IMR-90 (cell line): ENCODE results near the gene AAGAB. TPM values are rescaled to one million over a fixed set of nuclear protein-coding genes. Genes with fewer than 3 reads are reported as not detected.

Source experiments
- ATAC-seq: fragments of 200-7000 bp; cut with Tn5 transposase; 2 replicates; pipeline ENCODE4 v1.9.1; 2020; ENCODE audit warnings: low read depth, mild to moderate bottlenecking, moderate library complexity
- BruUV-seq: library from RNA; stranded (reverse); fragments of 400-500 nt; replicated peaks from 2 replicates; lab custom pipeline; 2021; lab: Mats Ljungman, UMichigan
- CTCF ChIA-PET: fragments of 300-600 bp; formaldehyde crosslinking; extraction: SDS; loops from one replicate; lab custom pipeline; 2021; ENCODE audit warnings: antibody characterized with exemption; lab: Yijun Ruan, JAX
- POLR2A ChIA-PET: fragments of 300-600 bp; sonication (Branson Sonifier 250); formaldehyde crosslinking; loops from one replicate; lab custom pipeline; 2022; ENCODE audit warnings: antibody characterized with exemption; ENCODE audit not compliant: unreplicated experiment; lab: Charles Lee
- DNase-seq: peaks from one replicate; pipeline ENCODE4 v3.0.0; 2013
- H2AFZ ChIP-seq: replicated peaks from 2 replicates; pipeline ENCODE3; 2013; ENCODE audit warnings: low read length, mild to moderate bottlenecking; ENCODE audit not compliant: poor library complexity
- H2AK5ac ChIP-seq: 2 replicates; pipeline ENCODE4 v1.6.1; 2013; ENCODE audit warnings: low read depth, low read length, inconsistent platforms
- H2AK9ac ChIP-seq: replicated peaks from 2 replicates; pipeline ENCODE3; 2013; ENCODE audit warnings: mild to moderate bottlenecking, low read depth, low read length, moderate library complexity; ENCODE audit not compliant: poor library complexity
- H2BK120ac ChIP-seq: 2 replicates; pipeline ENCODE4 v1.6.1; 2013; ENCODE audit warnings: low read depth, low read length, inconsistent platforms
- H2BK15ac ChIP-seq: 3 replicates; pipeline ENCODE4 v1.6.1; 2013; ENCODE audit warnings: low read depth, low read length, inconsistent platforms
- H2BK20ac ChIP-seq: 2 replicates; pipeline ENCODE4 v1.6.1; 2013; ENCODE audit warnings: low read depth, mild to moderate bottlenecking, inconsistent platforms, low read length, moderate library complexity
- H2BK5ac ChIP-seq: 2 replicates; pipeline ENCODE4 v1.6.1; 2013; ENCODE audit warnings: mild to moderate bottlenecking, low read depth, low read length, inconsistent platforms; ENCODE audit not compliant: poor library complexity, severe bottlenecking
- H3K14ac ChIP-seq: replicated peaks from 2 replicates; pipeline ENCODE4 v1.6.1; 2013; ENCODE audit warnings: low read depth, low read length, inconsistent platforms
- H3K18ac ChIP-seq: 2 replicates; pipeline ENCODE4 v1.6.1; 2013; ENCODE audit warnings: low read depth, low read length, control low read depth
- H3K23ac ChIP-seq: 2 replicates; pipeline ENCODE4 v1.6.1; 2013; ENCODE audit warnings: low read depth, low read length, inconsistent platforms
- H3K27ac ChIP-seq: 2 replicates; pipeline ENCODE4 v1.5.1; 2013; ENCODE audit warnings: mild to moderate bottlenecking, control low read depth, low read length; ENCODE audit not compliant: insufficient read depth
- H3K27me3 ChIP-seq: 2 replicates; pipeline ENCODE4 v1.6.1; 2013; ENCODE audit warnings: low read length; ENCODE audit not compliant: control insufficient read depth, insufficient read depth
- H3K36me3 ChIP-seq: 2 replicates; pipeline ENCODE4 v1.6.1; 2013; ENCODE audit warnings: low read length, mixed read lengths; ENCODE audit not compliant: control insufficient read depth, insufficient read depth
- H3K4ac ChIP-seq: 2 replicates; pipeline ENCODE4 v1.6.1; 2013; ENCODE audit warnings: low read depth, low read length, inconsistent platforms
- H3K4me1 ChIP-seq: 2 replicates; pipeline ENCODE4 v1.6.1; 2013; ENCODE audit warnings: low read length, mixed read lengths; ENCODE audit not compliant: control insufficient read depth, insufficient read depth
- H3K4me2 ChIP-seq: 2 replicates; pipeline ENCODE4 v1.6.1; 2013; ENCODE audit warnings: low read depth, mild to moderate bottlenecking, control low read depth, low read length, moderate library complexity
- H3K4me3 ChIP-seq: 2 replicates; pipeline ENCODE4 v1.5.1; 2013; ENCODE audit warnings: low read depth, mild to moderate bottlenecking, control low read depth, low read length, moderate library complexity; ENCODE audit not compliant: insufficient read depth
- H3K56ac ChIP-seq: 2 replicates; pipeline ENCODE4 v1.6.1; 2013; ENCODE audit warnings: low read length, inconsistent platforms; ENCODE audit not compliant: insufficient read depth; ENCODE audit errors: extremely low read depth
- H3K79me1 ChIP-seq, 2 experiments: 2 replicates each; pipeline ENCODE4 v1.6.1; 2013; ENCODE audit warnings: low read length in 2 of 2, inconsistent platforms in 1 of 2, low read depth in 1 of 2
- H3K9ac ChIP-seq: 2 replicates; pipeline ENCODE4 v1.6.1; 2013; ENCODE audit warnings: low read depth, low read length, control low read depth
- H3K9me1 ChIP-seq: 2 replicates; pipeline ENCODE4 v1.6.1; 2013; ENCODE audit warnings: low read length, inconsistent platforms; ENCODE audit not compliant: insufficient read depth
- H3K9me3 ChIP-seq: 2 replicates; pipeline ENCODE4 v1.6.1; 2013; ENCODE audit warnings: low read length; ENCODE audit not compliant: control insufficient read depth, insufficient read depth
- H4K20me1 ChIP-seq: 2 replicates; pipeline ENCODE4 v1.6.1; 2013; ENCODE audit warnings: low read length, inconsistent platforms; ENCODE audit not compliant: insufficient read depth
- H4K5ac ChIP-seq: 2 replicates; pipeline ENCODE4 v1.6.1; 2013; ENCODE audit warnings: mild to moderate bottlenecking, low read depth, low read length, control low read depth
- H4K8ac ChIP-seq, 2 experiments: 2 replicates each; pipeline ENCODE4 v1.6.1; 2013; ENCODE audit warnings: low read depth in 2 of 2, low read length in 2 of 2, control low read depth in 1 of 2, inconsistent platforms in 1 of 2
- H4K91ac ChIP-seq: 2 replicates; pipeline ENCODE4 v1.6.1; 2013; ENCODE audit warnings: low read depth, low read length, inconsistent platforms; ENCODE audit not compliant: insufficient read depth
- BHLHE40 ChIP-seq: fragments of 150-350 bp; IDR thresholded peaks from 2 replicates; pipeline ENCODE4 v1.6.1; 2016; ENCODE audit warnings: mild to moderate bottlenecking, low read depth, low read length
- CEBPB ChIP-seq: IDR thresholded peaks from 2 replicates; pipeline ENCODE4 v1.6.1; 2012; ENCODE audit warnings: low read depth, low read length, improper control_type of control experiment
- FOS ChIP-seq: fragments of 150-350 bp; IDR thresholded peaks from 2 replicates; pipeline ENCODE4 v1.6.1; 2016; ENCODE audit warnings: low read depth, low read length
- MAFK ChIP-seq: IDR thresholded peaks from 2 replicates; pipeline ENCODE4 v1.6.1; 2012; ENCODE audit warnings: low read depth, low read length, improper control_type of control experiment
- MAZ ChIP-seq: IDR thresholded peaks from 2 replicates; pipeline ENCODE4 v1.6.1; 2012; ENCODE audit warnings: low read depth, mild to moderate bottlenecking, low read length, improper control_type of control experiment, moderate library complexity, borderline replicate concordance
- MXI1 ChIP-seq: IDR thresholded peaks from 2 replicates; pipeline ENCODE4 v1.6.1; 2012; ENCODE audit warnings: low read depth, mild to moderate bottlenecking, low read length, moderate library complexity, borderline replicate concordance
- NFE2L2 ChIP-seq: fragments of 150-350 bp; IDR thresholded peaks from 2 replicates; pipeline ENCODE4 v1.6.1; 2016; ENCODE audit warnings: low read depth, mild to moderate bottlenecking, low read length
- POLR2A ChIP-seq: IDR thresholded peaks from 2 replicates; pipeline ENCODE4 v1.6.1; 2012; ENCODE audit warnings: mild to moderate bottlenecking, low read depth, low read length
- RAD21 ChIP-seq: IDR thresholded peaks from 2 replicates; pipeline ENCODE4 v1.6.1; 2012; ENCODE audit warnings: low read length, improper control_type of control experiment
- RCOR1 ChIP-seq: IDR thresholded peaks from 2 replicates; pipeline ENCODE4 v1.6.1; 2012; ENCODE audit warnings: mild to moderate bottlenecking, low read length, improper control_type of control experiment; ENCODE audit not compliant: insufficient replicate concordance
- RFX5 ChIP-seq: IDR thresholded peaks from 2 replicates; pipeline ENCODE4 v1.8.0; 2012; ENCODE audit warnings: low read depth, mild to moderate bottlenecking, low read length, moderate library complexity
- SMC3 ChIP-seq: fragments of 150-350 bp; IDR thresholded peaks from 2 replicates; pipeline ENCODE4 v1.6.1; 2016; ENCODE audit warnings: low read depth, mild to moderate bottlenecking, antibody characterized with exemption, low read length, moderate library complexity
- WGBS, 2 experiments: methylation state at CpG; one replicate each; pipeline versions ENCODE4 v1.1.5 to v1.1.7; 2013; ENCODE audit warnings: missing lambda C conversion rate in 2 of 2; ENCODE audit not compliant: insufficient read length in 1 of 2; ENCODE audit errors: extremely low coverage in 2 of 2; 5-methylcytosine and 5-hydroxymethylcytosine counted together
- dilution Hi-C: fragments of 300-500 bp; cut with HindIII; formaldehyde crosslinking; loops from one replicate; pipeline ENCODE4 v1.14.3; 2018; ENCODE audit warnings: low sequenced_read_pairs; ENCODE audit not compliant: unreplicated experiment
- in situ Hi-C: fragments of 300-500 bp; cut with MboI; formaldehyde crosslinking; loops from 3 replicates; pipeline ENCODE4 v1.14.3; 2019; ENCODE audit warnings: low sequenced_read_pairs, inconsistent platforms, mixed read lengths
- intact Hi-C: fragments of 100-400 bp; cut with micrococcal nuclease; formaldehyde crosslinking; loops from 2 replicates; pipeline ENCODE4 v1.10.0; 2022
- polyA plus RNA-seq, 3 experiments: library from polyadenylated mRNA; depleted of rRNA; stranded (reverse); fragments of >200 nt; gene quantifications; 2 replicates each; pipeline ENCODE4 v1.2.3, GENCODE V29; 2012; ENCODE audit warnings: low replicate concordance in 1 of 3
- total RNA-seq: library from RNA; depleted of rRNA; stranded (reverse); fragments of >200 nt; gene quantifications from 2 replicates; pipeline ENCODE4 v1.2.3, GENCODE V29; 2012
- TF ChIP-seq, protein P1 (sequence below): conservative IDR thresholded peaks from 2 replicates; pipeline ENCODE4 v1.5.1; 2012; ENCODE audit warnings: mild to moderate bottlenecking, low read depth, low read length, improper control_type of control experiment
- TF ChIP-seq, protein P2 (sequence below): fragments of 150-350 bp; IDR thresholded peaks from 2 replicates; pipeline ENCODE4 v1.6.1; 2017; ENCODE audit warnings: mild to moderate bottlenecking, antibody characterized with exemption, low read length, low read depth

AAGAB gene
- total and polyA plus RNA-seq, 2 of the 4 experiments (the other 2 are of a cell fraction): 26.1 to 69.7 TPM

- H3K79me1 ChIP-seq: peaks cover 60 to 91% of the 10 kb centered on the region in 2 experiments
- H3K18ac ChIP-seq: peak overlapping the region; percentile 81
- H3K4me3 ChIP-seq: no peak overlapping the region
- peak overlapping the region; percentile 29 for H2AFZ ChIP-seq
- peak overlapping the region; percentile 4 for H3K4me2 ChIP-seq
- H4K5ac ChIP-seq: peak overlapping the region; percentile 67
- peak overlapping the region; percentile 82 for H3K14ac ChIP-seq
- ATAC-seq (peak; percentile 74), DNase-seq (peak; percentile 99)
- H3K9me3 ChIP-seq: no peaks in the 10 kb centered on the region
- H3K4ac ChIP-seq: peak overlapping the region; percentile 95
- H3K23ac ChIP-seq: peak overlapping the region; percentile 98
- intact Hi-C loops (loop anchor here (1.0 to 2.0 kb wide), 3 partner anchors 10 to 113 kb away; partner anchors contain the start of gene SMAD3), dilution Hi-C loops (no loop called here), in situ Hi-C loops (loop anchor here (5.0 kb wide), 1 partner anchor 71 kb away; no protein-coding TSS in a partner anchor)
- peak overlapping the region; percentile 98 for H2BK20ac ChIP-seq
- peak overlapping the region; percentile 97 for H4K91ac ChIP-seq
- peak overlapping the region; percentile 97 for H2BK120ac ChIP-seq
- H2AK5ac ChIP-seq: peak overlapping the region; percentile 94
- WGBS, 2 experiments: 15% methylated on average over 5 of the region's 11 CpGs; no CpG with 5 or more reads in 1 of the 2 experiments
- peak overlapping the region; percentile 33 for H2AK9ac ChIP-seq
- H3K36me3 ChIP-seq: peaks cover 75% of the 10 kb centered on the region
- no peaks in the 10 kb centered on the region for H3K27me3 ChIP-seq
- peak overlapping the region; percentile 96 for H3K56ac ChIP-seq
- ChIA-PET CTCF (interaction anchor here (0.6 kb wide), 1 partner anchor 42 kb away, joined by 3 read pairs; no protein-coding TSS in a partner anchor), POLR2A (interaction anchor here (0.6 to 1.1 kb wide), 4 partner anchors 64 to 141 kb away, joined by 3 to 6 read pairs (median 4); no protein-coding TSS in a partner anchor)
- no TSS peak for BruUV-seq
- peaks cover 63% of the 10 kb centered on the region for H3K4me1 ChIP-seq
- peak overlapping the region; percentile 93 for H3K27ac ChIP-seq
- peaks cover 62% of the 10 kb centered on the region for H3K9me1 ChIP-seq
- H3K9ac ChIP-seq: peak overlapping the region; percentile 62
- H2BK5ac ChIP-seq: peak overlapping the region; percentile 97
- peak overlapping the region; percentile 66 to 96 for H4K8ac ChIP-seq
- H4K20me1 ChIP-seq: peaks cover 9% of the 10 kb centered on the region
- peak overlapping the region; percentile 86 for H2BK15ac ChIP-seq
- TF ChIP-seq RAD21 (peak; percentile 30), MXI1 (peak; percentile 14; the same call in 1 of the 2 replicates), CEBPB (peak; percentile 11; the same call in 1 of the 2 replicates), NFE2L2 (no peak), MAZ (peak; percentile 34; the same call in 1 of the 2 replicates), RCOR1 (no peak), RFX5 (no peak), FOS (peak; percentile 86), BHLHE40 (peak; percentile 75), MAFK (no peak; the same call in none of the 2 replicates), SMC3 (no peak), POLR2A (no peak; the same call in 1 of the 2 replicates)
- TF ChIP-seq, protein P1, sequence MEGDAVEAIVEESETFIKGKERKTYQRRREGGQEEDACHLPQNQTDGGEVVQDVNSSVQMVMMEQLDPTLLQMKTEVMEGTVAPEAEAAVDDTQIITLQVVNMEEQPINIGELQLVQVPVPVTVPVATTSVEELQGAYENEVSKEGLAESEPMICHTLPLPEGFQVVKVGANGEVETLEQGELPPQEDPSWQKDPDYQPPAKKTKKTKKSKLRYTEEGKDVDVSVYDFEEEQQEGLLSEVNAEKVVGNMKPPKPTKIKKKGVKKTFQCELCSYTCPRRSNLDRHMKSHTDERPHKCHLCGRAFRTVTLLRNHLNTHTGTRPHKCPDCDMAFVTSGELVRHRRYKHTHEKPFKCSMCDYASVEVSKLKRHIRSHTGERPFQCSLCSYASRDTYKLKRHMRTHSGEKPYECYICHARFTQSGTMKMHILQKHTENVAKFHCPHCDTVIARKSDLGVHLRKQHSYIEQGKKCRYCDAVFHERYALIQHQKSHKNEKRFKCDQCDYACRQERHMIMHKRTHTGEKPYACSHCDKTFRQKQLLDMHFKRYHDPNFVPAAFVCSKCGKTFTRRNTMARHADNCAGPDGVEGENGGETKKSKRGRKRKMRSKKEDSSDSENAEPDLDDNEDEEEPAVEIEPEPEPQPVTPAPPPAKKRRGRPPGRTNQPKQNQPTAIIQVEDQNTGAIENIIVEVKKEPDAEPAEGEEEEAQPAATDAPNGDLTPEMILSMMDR: no peak
- TF ChIP-seq, protein P2, sequence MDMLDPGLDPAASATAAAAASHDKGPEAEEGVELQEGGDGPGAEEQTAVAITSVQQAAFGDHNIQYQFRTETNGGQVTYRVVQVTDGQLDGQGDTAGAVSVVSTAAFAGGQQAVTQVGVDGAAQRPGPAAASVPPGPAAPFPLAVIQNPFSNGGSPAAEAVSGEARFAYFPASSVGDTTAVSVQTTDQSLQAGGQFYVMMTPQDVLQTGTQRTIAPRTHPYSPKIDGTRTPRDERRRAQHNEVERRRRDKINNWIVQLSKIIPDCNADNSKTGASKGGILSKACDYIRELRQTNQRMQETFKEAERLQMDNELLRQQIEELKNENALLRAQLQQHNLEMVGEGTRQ: peak; percentile 15; the same call in 1 of the 2 replicates
Observed at GRCh38 chr15:67178569-67179210, 75.8 kb downstream of the AAGAB start.
